GM18508 (cell line): ENCODE measurements around the gene RFTN1.

Source experiments
- ATAC-seq: cut with Tn5 transposase; IDR thresholded peaks from one replicate; pipeline ENCODE4 v1.9.1; 2021; ENCODE audit warnings: moderate number of reproducible peaks; ENCODE audit not compliant: insufficient read depth, unreplicated experiment

The RFTN1 gene

GRCh38 chr3:16297997-16298885 is 215.3 kb downstream of the RFTN1 start:
- ATAC-seq: no peak

- no peak for ATAC-seq
These were observed 218.1 kb downstream of the RFTN1 start for GRCh38 chr3:16295298-16295890.

DNA sequence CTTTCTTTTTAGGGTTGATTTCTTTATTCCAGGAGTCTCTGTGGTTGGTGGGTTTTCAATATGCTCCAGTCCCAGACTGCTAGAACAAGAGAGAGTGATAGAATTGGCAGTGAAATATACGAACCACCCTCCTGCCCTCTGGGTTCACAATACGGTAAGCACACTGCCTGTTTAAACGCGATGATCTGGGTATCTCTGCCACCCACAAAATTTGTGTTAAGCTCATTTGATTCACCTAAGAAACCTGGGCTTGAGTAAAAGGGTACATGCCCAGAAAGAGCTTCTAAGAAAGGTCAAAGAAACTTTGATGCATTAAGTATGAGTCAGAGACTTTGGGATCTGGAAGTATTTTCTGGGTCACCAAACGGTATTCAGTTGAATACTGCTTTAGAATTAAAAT is 218.7 kb downstream of the RFTN1 start:
- no peak for ATAC-seq

DNA sequence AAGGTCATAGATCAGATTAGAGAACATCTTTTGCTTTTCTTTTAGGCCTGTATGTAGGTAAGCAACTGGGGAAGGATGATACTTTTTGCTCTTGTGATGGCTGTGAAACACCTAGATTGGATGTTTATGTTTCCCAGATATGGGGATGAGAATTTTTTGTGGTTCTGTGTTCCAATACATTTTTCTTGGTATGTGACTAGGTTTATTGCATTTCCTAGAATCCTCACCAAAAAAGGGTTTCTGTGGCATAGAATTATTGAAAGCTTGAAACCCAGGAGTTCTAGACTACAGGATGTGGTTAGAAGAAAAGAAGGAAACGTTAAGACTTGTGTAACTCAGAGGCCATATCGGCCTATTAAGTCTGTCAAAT is 222.7 kb downstream of the RFTN1 start:
- no peak for ATAC-seq

DNA sequence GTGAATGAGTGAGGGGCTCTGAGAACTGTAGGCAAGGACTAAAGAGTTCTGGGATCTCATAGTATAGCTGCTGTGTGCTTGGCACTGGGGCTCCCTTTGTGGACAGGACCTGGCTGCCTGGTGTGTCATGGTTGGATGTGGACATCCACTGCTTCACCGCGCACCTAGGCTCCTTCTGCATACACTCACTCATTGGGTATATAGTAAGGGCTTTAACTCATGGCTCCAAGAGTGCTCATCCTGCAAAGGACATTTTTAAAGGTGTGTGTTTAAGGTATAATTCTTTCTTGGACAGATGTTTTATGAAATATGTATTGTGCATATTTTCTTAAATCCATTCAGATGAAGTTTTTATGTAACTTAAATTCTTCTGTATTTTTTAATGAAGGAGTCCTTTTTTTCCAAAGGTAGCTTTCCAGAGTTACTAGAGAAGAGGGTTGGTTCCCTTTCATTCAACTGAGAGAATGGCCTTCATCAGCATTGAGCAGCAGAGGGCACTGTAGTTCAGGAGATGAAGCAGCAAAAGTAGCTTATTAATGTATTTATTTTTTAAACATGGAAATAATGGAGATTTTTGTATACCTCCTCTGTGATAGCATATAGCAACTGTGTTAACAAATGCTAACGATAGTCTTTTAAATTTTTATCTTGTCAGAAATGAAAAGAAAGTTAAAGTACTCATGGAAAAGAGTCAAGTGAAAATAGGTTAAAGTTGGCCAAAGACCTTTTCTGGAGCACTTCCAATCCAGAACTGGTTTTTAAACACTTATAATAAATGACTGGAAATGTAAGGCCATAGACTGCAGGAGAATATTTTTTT is 223.3 kb downstream of the RFTN1 start:
- ATAC-seq: no peak

- ATAC-seq: no peak
These were observed 224.2 kb downstream of the RFTN1 start for GRCh38 chr3:16289144-16289889.

DNA sequence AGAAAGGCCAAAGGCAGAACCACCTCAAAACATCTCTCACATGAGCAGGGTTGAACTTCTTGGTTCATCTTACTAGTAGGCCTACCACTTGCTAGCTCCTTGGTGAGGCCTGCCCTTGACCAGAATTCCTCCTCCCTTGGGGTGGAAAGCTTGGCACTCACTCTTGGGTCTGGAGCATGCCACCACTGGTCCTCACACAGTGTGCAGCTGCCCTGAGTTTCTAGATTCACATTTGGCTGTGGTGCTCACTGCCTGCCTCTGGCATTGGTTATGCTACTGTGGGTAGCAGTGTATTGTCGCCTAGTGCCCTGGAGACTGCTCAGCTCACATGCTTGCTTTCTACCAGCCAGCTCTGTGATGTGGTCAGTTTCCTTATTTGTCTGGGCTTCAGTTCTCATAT is 224.8 kb downstream of the RFTN1 start:
- no peak for ATAC-seq

DNA sequence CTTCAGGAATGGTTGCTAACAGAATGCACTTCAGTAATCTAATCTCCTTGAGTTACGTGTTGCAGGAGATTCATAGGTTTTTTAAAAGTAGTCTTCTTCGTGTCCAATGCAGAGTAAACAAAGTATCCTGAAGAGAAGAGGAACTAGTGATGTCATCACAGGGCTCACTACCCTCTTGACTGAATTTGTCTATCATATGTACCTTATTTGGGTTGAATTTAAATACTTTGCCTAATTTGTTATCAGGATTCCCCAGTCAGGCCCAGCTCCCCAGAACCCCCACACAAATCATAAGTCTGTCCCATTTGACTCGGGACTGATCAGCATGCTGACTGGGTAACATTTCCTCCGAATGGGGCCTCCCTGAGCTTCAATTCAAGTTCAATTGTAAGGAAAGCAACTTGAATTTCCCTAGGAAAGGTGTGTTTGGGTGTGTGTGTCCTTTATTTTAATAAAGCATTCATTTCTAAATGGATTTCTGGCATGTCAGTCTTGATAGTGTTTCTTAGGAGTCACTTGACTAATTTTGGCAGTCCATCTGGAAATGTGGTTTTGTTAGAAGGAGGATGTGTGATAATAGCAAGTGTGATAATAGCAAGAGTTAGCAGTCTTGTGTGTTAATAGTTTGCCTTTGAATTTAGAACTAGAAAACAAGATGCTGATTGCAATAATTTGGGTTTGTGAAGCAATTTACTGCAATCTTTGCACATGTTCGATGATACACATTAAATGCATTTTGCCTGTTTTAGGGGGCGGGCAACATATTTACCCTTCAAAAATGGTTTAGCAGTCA is 226.6 kb downstream of the RFTN1 start:
- no peak for ATAC-seq

GRCh38 chr3:16286161-16286560 is 227.3 kb downstream of the RFTN1 start:
- peak; percentile 57 for ATAC-seq

GRCh38 chr3:16284633-16285032 is 228.9 kb downstream of the RFTN1 start:
- ATAC-seq: no peak

DNA sequence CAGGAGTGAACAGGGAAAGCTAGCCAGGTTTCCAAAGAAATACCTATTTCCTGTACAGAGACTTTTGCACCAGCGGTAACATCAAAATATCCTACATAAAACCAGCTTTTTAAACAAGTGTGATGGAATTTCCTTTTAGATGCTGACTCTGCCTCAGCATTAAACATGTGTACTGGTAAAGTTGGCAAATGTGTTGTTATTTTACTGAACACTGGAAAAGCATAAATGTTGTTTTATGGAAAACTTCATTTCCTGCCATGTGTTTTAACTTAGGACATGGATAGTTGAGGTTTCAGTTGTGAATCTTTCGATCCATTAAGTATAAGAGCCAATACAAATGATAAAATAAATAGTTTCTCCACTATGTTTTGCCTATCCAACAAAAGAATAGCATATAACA is 232.8 kb downstream of the RFTN1 start:
- ATAC-seq: no peak

DNA sequence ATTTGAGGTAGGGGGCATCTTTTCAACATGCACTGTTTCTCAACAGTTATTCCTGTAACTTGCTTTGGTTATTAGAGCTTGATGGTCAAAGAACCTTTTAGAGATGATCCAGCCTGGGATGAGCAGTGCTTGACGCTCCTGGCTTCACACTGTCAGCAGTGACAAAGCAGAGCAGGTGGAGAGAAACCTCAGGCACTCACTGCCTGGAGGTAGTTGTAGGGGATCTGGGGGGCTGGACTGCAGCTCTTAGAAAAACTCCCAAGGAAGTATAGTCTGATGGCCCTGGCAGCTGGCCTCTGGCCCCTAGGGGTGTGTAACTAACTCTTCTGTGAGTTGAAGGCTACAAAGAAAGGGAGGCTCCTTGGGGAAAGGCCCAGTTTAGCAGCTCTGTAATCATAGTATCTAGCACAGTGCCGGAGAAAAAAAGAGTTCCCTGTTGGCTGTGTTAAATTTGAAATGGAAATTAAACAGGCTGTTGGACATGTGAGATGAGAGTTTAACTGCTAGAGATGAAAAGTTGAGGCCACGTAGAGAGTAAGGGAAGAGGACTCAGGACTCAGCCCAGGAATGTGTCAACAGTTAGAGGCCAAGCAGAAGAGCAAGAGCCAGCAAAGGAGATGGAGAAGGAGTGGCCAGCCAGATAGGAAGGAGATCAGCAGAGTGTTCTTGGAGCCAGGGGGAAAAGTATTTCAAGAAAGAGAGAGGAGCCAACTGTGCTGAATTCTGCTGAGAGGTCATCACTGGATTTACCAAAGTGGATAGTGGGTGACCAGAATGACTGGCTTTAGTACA is 234.3 kb downstream of the RFTN1 start:
- ATAC-seq: no peak

- ATAC-seq: no peak
These were observed 236.0 kb downstream of the RFTN1 start for GRCh38 chr3:16277471-16277870.

DNA sequence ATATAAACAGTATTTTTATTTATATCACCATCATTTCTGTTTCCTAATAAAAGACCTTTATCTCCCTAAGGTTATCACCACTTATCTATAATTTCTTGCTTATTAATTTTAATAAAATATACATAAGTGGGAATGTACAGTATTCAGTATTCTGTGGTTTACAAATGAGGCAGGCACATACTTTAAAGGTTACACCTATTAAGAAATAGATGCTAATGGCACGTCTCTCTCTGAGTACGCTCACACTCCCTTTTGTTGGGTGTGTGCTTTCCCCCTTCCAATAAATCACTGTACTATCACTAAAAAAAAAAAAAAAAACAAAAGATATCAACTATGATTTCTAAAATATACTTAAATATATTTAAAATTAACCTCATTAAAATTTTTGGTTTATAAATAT is 239.6 kb downstream of the RFTN1 start:
- no peak for ATAC-seq

GRCh38 chr3:16272588-16272987 is 240.9 kb downstream of the RFTN1 start:
- no peak for ATAC-seq

DNA sequence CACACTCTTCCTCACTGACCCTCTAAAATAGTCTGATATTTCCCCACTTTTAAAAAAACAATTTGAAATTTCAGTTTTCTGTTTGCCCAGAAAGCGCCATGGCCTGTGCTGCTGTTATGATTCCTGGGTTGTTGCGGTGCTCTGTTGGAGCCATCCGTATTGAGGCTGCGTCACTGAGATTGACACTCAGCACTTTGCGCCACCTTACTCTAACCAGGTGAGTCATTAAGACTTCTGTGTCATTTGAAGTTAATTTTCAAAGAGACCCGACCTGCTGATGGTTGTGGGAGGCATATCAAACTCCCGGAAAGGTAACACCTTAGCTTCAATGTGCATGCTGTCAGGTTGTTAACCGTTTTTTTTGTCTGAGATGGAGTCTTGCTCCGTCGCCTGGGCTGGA is 242.6 kb downstream of the RFTN1 start:
- no peak for ATAC-seq

DNA sequence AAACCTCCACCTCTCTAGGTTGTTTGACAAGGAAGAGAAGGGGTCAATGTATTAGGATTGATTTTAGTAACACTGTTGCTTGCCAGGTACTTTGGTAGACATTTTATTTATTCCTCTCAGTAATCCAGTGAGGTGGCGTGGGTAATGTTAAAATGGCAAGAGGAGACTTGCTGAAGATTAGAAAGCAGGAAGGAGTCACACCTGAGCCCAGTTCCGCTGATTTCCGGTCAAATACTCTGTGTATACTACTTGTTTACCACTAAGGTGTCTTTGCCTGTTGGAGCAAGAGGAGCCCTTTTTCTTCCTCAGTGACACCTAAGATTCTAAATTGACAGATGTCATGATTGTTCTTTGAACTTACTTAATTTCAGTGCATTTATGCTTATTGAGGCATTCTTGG is 246.8 kb downstream of the RFTN1 start:
- no peak for ATAC-seq
